Measurements from ENCODE around the gene FAM149B1. TPM values are rescaled to one million over a fixed set of nuclear protein-coding genes. Genes with fewer than 3 reads are reported as not detected.
A peak's percentile ranks its signal among the peaks of the same experiment; 100 is the strongest.

The FAM149B1 gene
- total RNA-seq, 1 experiment from 2014 or later: 39.1 TPM

GRCh38 chr10:73210395-73211105 lies 42.6 kb downstream of the FAM149B1 start:
- no peak for ATAC-seq
- Histone ChIP-seq H3K9me2 (replicated peaks; ENCODE audit: low read length) (no peaks in the 10 kb centered on the region), H3K4me1 (ENCODE audit: insufficient read depth, low read length) (no peaks in the 10 kb centered on the region; the same call in 1 of the 2 replicates), H3F3A (ENCODE audit: low read length, unreplicated experiment) (no peaks in the 10 kb centered on the region), H3K27me3 (ENCODE audit: low read length) (no peaks in the 10 kb centered on the region), H4K20me1 (ENCODE audit: low read length) (no peaks in the 10 kb centered on the region), H3K4me2 (ENCODE audit: low read length) (no peak overlapping the region), H3K9me3 (ENCODE audit: low read length) (no peaks in the 10 kb centered on the region), H3K79me2 (ENCODE audit: low read length) (no peaks in the 10 kb centered on the region), H3K36me3 (ENCODE audit: low read depth, low read length) (peaks cover 15% of the 10 kb centered on the region), H3K9ac (ENCODE audit: low read length) (no peak overlapping the region), H3K4me3 (ENCODE audit: low read length) (no peak overlapping the region), H2AFZ (ENCODE audit: low read length) (no peak overlapping the region), H3K27ac (ENCODE audit: low read length) (no peak overlapping the region)
- BruUV-seq (replicated peaks): TSS peak; percentile 9
- CTCF ChIA-PET: interaction anchor here (0.5 kb wide), 1 partner anchor 112 kb away, joined by 3 read pairs; no protein-coding TSS in a partner anchor
- TF ChIP-seq, protein P1, sequence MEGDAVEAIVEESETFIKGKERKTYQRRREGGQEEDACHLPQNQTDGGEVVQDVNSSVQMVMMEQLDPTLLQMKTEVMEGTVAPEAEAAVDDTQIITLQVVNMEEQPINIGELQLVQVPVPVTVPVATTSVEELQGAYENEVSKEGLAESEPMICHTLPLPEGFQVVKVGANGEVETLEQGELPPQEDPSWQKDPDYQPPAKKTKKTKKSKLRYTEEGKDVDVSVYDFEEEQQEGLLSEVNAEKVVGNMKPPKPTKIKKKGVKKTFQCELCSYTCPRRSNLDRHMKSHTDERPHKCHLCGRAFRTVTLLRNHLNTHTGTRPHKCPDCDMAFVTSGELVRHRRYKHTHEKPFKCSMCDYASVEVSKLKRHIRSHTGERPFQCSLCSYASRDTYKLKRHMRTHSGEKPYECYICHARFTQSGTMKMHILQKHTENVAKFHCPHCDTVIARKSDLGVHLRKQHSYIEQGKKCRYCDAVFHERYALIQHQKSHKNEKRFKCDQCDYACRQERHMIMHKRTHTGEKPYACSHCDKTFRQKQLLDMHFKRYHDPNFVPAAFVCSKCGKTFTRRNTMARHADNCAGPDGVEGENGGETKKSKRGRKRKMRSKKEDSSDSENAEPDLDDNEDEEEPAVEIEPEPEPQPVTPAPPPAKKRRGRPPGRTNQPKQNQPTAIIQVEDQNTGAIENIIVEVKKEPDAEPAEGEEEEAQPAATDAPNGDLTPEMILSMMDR (conservative IDR thresholded peaks at IDR 0.05; ENCODE audit: low read depth, low read length): no peak
- no peak for TF ChIP-seq EZH2phosphoT487 (IDR thresholded peaks at IDR 0.05; ENCODE audit: borderline replicate concordance, low read length)
- no peak for TF ChIP-seq EZH2 (IDR thresholded peaks at IDR 0.05; ENCODE audit: low read length, unreplicated experiment)
- intact Hi-C loops (cut with micrococcal nuclease): no loop called here
- no peak for DNase-seq
- POLR2A ChIA-PET (ENCODE audit: unreplicated experiment): no interaction called here

GRCh38 chr10:73211106-73211811 lies 43.3 kb downstream of the FAM149B1 start:
- Histone ChIP-seq H3K4me1 (ENCODE audit: insufficient read depth, low read length) (no peaks in the 10 kb centered on the region; the same call in 1 of the 2 replicates), H3K36me3 (ENCODE audit: low read depth, low read length) (peaks cover 11% of the 10 kb centered on the region), H3K9ac (ENCODE audit: low read length) (no peak overlapping the region), H3K79me2 (ENCODE audit: low read length) (no peaks in the 10 kb centered on the region), H3K27ac (ENCODE audit: low read length) (no peak overlapping the region), H4K20me1 (ENCODE audit: low read length) (no peaks in the 10 kb centered on the region), H3K27me3 (ENCODE audit: low read length) (no peaks in the 10 kb centered on the region), H3F3A (ENCODE audit: low read length, unreplicated experiment) (no peaks in the 10 kb centered on the region), H3K4me2 (ENCODE audit: low read length) (no peak overlapping the region), H3K4me3 (ENCODE audit: low read length) (no peak overlapping the region), H3K9me3 (ENCODE audit: low read length) (no peaks in the 10 kb centered on the region), H3K9me2 (replicated peaks; ENCODE audit: low read length) (no peaks in the 10 kb centered on the region), H2AFZ (ENCODE audit: low read length) (no peak overlapping the region)
- intact Hi-C loops (cut with micrococcal nuclease): no loop called here
- POLR2A ChIA-PET (ENCODE audit: unreplicated experiment): interaction anchor here (0.6 kb wide), 1 partner anchor 373 kb away, joined by 6 read pairs; no protein-coding TSS in a partner anchor
- TF ChIP-seq EZH2 (IDR thresholded peaks at IDR 0.05; ENCODE audit: low read length, unreplicated experiment) (no peak), EZH2phosphoT487 (IDR thresholded peaks at IDR 0.05; ENCODE audit: borderline replicate concordance, low read length) (no peak)
- TF ChIP-seq, protein P1 (conservative IDR thresholded peaks at IDR 0.05; ENCODE audit: low read depth, low read length): no peak
- CTCF ChIA-PET: interaction anchor here (0.5 to 0.6 kb wide), 2 partner anchors 112 to 409 kb away, joined by 3 read pairs; no protein-coding TSS in a partner anchor
- no TSS peak for BruUV-seq (replicated peaks)
- DNase-seq (no peak), ATAC-seq (no peak)

All from PC-3 (cell line).